GM12878 (cell line): ENCODE results near the gene SPACA5. TPM values are rescaled to one million over a fixed set of nuclear protein-coding genes. Genes with fewer than 3 reads are reported as not detected.
A peak's percentile ranks its signal among the peaks of the same experiment; 100 is the strongest.
"Not testable (repeated sequence)": the region's sequence is repeated elsewhere in the genome, so short reads cannot be mapped to it uniquely, and the experiment has no call there.

Experiments used
- ATAC-seq: fragments of 200-7000 bp; cut with Tn5 transposase; 3 replicates; pipeline ENCODE4 v1.9.1; 2020; ENCODE audit warnings: mild to moderate bottlenecking, moderate library complexity
- BruUV-seq: library from RNA; stranded (reverse); fragments of 400-500 nt; replicated peaks from 2 replicates; lab custom pipeline; 2021; lab: Mats Ljungman, UMichigan
- CTCF ChIA-PET: fragments of 300-600 bp; sonication (Branson Sonifier 250); formaldehyde crosslinking; extraction: SDS; loops from one replicate; lab custom pipeline; 2021; ENCODE audit warnings: inconsistent platforms; lab: Yijun Ruan, JAX
- POLR2A ChIA-PET: fragments of 350-600 bp; formaldehyde crosslinking; extraction: SDS; loops from one replicate; lab custom pipeline; 2021; ENCODE audit warnings: inconsistent platforms; lab: Charles Lee
- RAD21 ChIA-PET: fragments of 300-600 bp; sonication (Branson Sonifier 250); formaldehyde crosslinking; loops from one replicate; lab custom pipeline; 2023; ENCODE audit warnings: antibody characterized with exemption; ENCODE audit not compliant: unreplicated experiment; lab: Charles Lee
- SMC1A ChIA-PET: fragments of 300-600 bp; sonication (Branson Sonifier 250); formaldehyde crosslinking; loops from one replicate; lab custom pipeline; 2023; ENCODE audit not compliant: unreplicated experiment, uncharacterized antibody; lab: Charles Lee
- DNase-seq: peaks from one replicate; pipeline ENCODE4 v3.0.0-alpha.2; 2011; ENCODE audit warnings: low read depth, low spot score
- FAIRE-seq: peaks from 3 replicates; lab custom pipeline; 2011; peaks lifted over from hg19 to GRCh38; lab: Jason Lieb, UNC
- H2AFZ ChIP-seq: 2 replicates; pipeline ENCODE4 v1.6.0; 2011; ENCODE audit warnings: low read depth, low read length, control low read depth; ENCODE audit not compliant: control insufficient read depth
- H3K27ac ChIP-seq: 2 replicates; pipeline ENCODE4 v1.5.1; 2011; ENCODE audit warnings: control low read depth; ENCODE audit not compliant: control insufficient read depth, insufficient read depth
- H3K27me3 ChIP-seq, 2 experiments: replicated peaks in 1 of 2; 2 replicates each; pipeline versions ENCODE4 v1.6.0 to v1.6.1; 2011; ENCODE audit warnings: low read length in 1 of 2; ENCODE audit not compliant: control insufficient read depth in 2 of 2, insufficient read depth in 2 of 2
- H3K36me3 ChIP-seq, 2 experiments: 2 replicates each; pipeline ENCODE4 v1.5.1; 2011; ENCODE audit warnings: low read length in 1 of 2; ENCODE audit not compliant: control insufficient read depth in 2 of 2, insufficient read depth in 2 of 2
- H3K4me1 ChIP-seq: 2 replicates; pipeline ENCODE4 v1.6.1; 2011; ENCODE audit warnings: mild to moderate bottlenecking, low read length, moderate library complexity, mixed read lengths; ENCODE audit not compliant: control insufficient read depth, insufficient read depth
- H3K4me2 ChIP-seq: 2 replicates; pipeline ENCODE4 v1.6.0; 2011; ENCODE audit warnings: control low read depth; ENCODE audit not compliant: control insufficient read depth, insufficient read depth
- H3K4me3 ChIP-seq: fragments of 200-600 bp; sonication (generic); 2 replicates; pipeline ENCODE4 v1.5.1; 2016
- H3K79me2 ChIP-seq: 2 replicates; pipeline ENCODE4 v1.6.0; 2011; ENCODE audit warnings: low read length; ENCODE audit not compliant: control insufficient read depth, insufficient read depth
- H3K9ac ChIP-seq: 2 replicates; pipeline ENCODE4 v1.8.0; 2011; ENCODE audit warnings: low read length, control low read depth, mixed read lengths; ENCODE audit not compliant: control insufficient read depth, insufficient read depth
- H3K9me3 ChIP-seq: replicated peaks from 3 replicates; pipeline ENCODE4 v1.5.1; 2011; ENCODE audit warnings: mild to moderate bottlenecking, low read length; ENCODE audit not compliant: control insufficient read depth, insufficient read depth
- H4K20me1 ChIP-seq: 2 replicates; pipeline ENCODE4 v1.6.0; 2011; ENCODE audit not compliant: control insufficient read depth, insufficient read depth
- ATF2 ChIP-seq: IDR thresholded peaks from 2 replicates; pipeline ENCODE4 v1.6.1; 2012; ENCODE audit warnings: low read length, inconsistent platforms
- CTCF ChIP-seq, 3 experiments: IDR thresholded peaks in 2 of 3; conservative IDR thresholded peaks in 1 of 3; 2 replicates each; pipeline ENCODE4 v1.5.1; 2011; ENCODE audit warnings: low read depth in 3 of 3, low read length in 3 of 3, mild to moderate bottlenecking in 3 of 3, control low read depth in 2 of 3, moderate library complexity in 2 of 3, inconsistent platforms in 1 of 3, mixed read lengths in 1 of 3; ENCODE audit not compliant: control insufficient read depth in 2 of 3, insufficient read depth in 1 of 3; ENCODE audit errors: extremely low read depth in 1 of 3
- JUND ChIP-seq: IDR thresholded peaks from 2 replicates; pipeline ENCODE4 v1.6.1; 2012; ENCODE audit warnings: low read depth, mild to moderate bottlenecking, low read length, improper control_type of control experiment, moderate library complexity
- RAD21 ChIP-seq: IDR thresholded peaks from 2 replicates; pipeline ENCODE4 v1.6.1; 2011; ENCODE audit warnings: mild to moderate bottlenecking, low read depth, low read length, moderate library complexity; ENCODE audit not compliant: insufficient read depth
- SMC3 ChIP-seq: IDR thresholded peaks from 2 replicates; pipeline ENCODE4 v1.6.1; 2011; ENCODE audit warnings: low read length, improper control_type of control experiment, borderline replicate concordance
- TCF3 ChIP-seq: IDR thresholded peaks from 2 replicates; pipeline ENCODE4 v1.6.1; 2012; ENCODE audit warnings: low read depth, mild to moderate bottlenecking, low read length, borderline replicate concordance; ENCODE audit not compliant: insufficient read depth
- ZBED1 ChIP-seq: IDR thresholded peaks from 2 replicates; pipeline ENCODE4 v1.6.1; 2016; ENCODE audit warnings: borderline replicate concordance
- WGBS: methylation state at CpG from one replicate; pipeline ENCODE4 v1.1.6; 2016; ENCODE audit warnings: low lambda C conversion rate; ENCODE audit not compliant: insufficient replicate concordance, insufficient coverage; ENCODE audit errors: missing lambda C conversion rate; 5-methylcytosine and 5-hydroxymethylcytosine counted together
- in situ Hi-C: fragments of 300-500 bp; cut with MboI; formaldehyde crosslinking; loops from 9 replicates; pipeline ENCODE4 v1.14.3; 2018; ENCODE audit warnings: mixed read lengths
- intact Hi-C: fragments of 100-400 bp; cut with micrococcal nuclease; formaldehyde crosslinking; loops from one replicate; pipeline ENCODE4 v1.14.2; 2022; ENCODE audit not compliant: unreplicated experiment
- polyA plus RNA-seq, 11 experiments: library from polyadenylated mRNA; depleted of rRNA in 4 of 11; unstranded in 6 of 11; stranded (reverse) in 5 of 11; fragments of >200 nt; fragmentation: Nextera tagmentation in 4 of 11; fragmentation: Illumina TruSeq in 1 of 11; extraction: Ambion mirVana in 4 of 11; extraction: Trizol in 1 of 11; gene quantifications; 1 replicate in 1 of 11; 2 replicates in 10 of 11; pipeline versions ENCODE4 v1.2.1 to v1.2.3, GENCODE V29; 2011 to 2016; ENCODE audit warnings: inconsistent platforms in 2 of 11, missing spikeins in 2 of 11, low read depth in 1 of 11
- total RNA-seq, 4 experiments: library from RNA; depleted of rRNA in 3 of 4; stranded (reverse); fragments of >200 nt in 3 of 4; fragmentation: Illumina TruSeq in 1 of 4; extraction: Trizol in 1 of 4; gene quantifications; 2 replicates each; pipeline versions ENCODE4 v1.2.1 to v1.2.3, GENCODE V29; 2013 to 2021

Gene SPACA5
- total and polyA plus RNA-seq, 10 of the 15 experiments (the other 5 are each of a cell fraction or from before 2014, with no cell fraction given), result 0.18 to 0.97 (median 0.25) TPM; not detected in 4

- peak; percentile 85 for ATAC-seq
- H3K9me3 ChIP-seq, result no peaks in the 10 kb centered on the region
- no peak overlapping the region for H3K4me2 ChIP-seq
- intact Hi-C loops (loop anchor here (5.0 kb wide), 3 partner anchors 368 to 528 kb away; partner anchors contain the start of genes ARAF and UXT), in situ Hi-C loops (loop anchor here (5.0 to 10.0 kb wide), 3 partner anchors 193 to 838 kb away; partner anchors contain the start of gene ARAF)
- peak overlapping the region; percentile 65 for H2AFZ ChIP-seq
- H3K9ac ChIP-seq, result no peak overlapping the region
- no peak overlapping the region for H3K27ac ChIP-seq
- TF ChIP-seq CTCF (IDR thresholded peaks at IDR 0.05 in 2 of 3, conservative IDR thresholded peaks at IDR 0.05 in 1 of 3; ENCODE audit: control insufficient read depth in 2 of 3, extremely low read depth in 1 of 3, insufficient read depth in 1 of 3, low read depth in 3 of 3, low read length in 3 of 3), result peak; percentile 46 to 71 (median 59); a peak in 5 of 6 replicates
- no peak for TF ChIP-seq TCF3
- no peak for TF ChIP-seq JUND
- TF ChIP-seq ZBED1, result no peak
- TF ChIP-seq ATF2, result no peak
- TF ChIP-seq RAD21, result peak; percentile 73
- peak; percentile 63 for TF ChIP-seq SMC3
- peak; percentile 93 for FAIRE-seq
- peak; percentile 28 for DNase-seq
- H4K20me1 ChIP-seq, result no peaks in the 10 kb centered on the region
- SMC1A ChIA-PET, result interaction anchor here (1.8 kb wide), 1 partner anchor 190 kb away, joined by 5 read pairs; no protein-coding TSS in a partner anchor
- RAD21 ChIA-PET, result interaction anchor here (0.7 kb wide), 2 partner anchors 171 to 1898 kb away, joined by 3 to 4 read pairs; no protein-coding TSS in a partner anchor
- no peaks in the 10 kb centered on the region for H3K36me3 ChIP-seq
- H3K4me3 ChIP-seq, result no peak overlapping the region
- H3K27me3 ChIP-seq, result no peaks in the 10 kb centered on the region
- 0% methylated on average over 7 of the region's 7 CpGs for WGBS
- CTCF ChIA-PET, result interaction anchor here (0.7 to 6.0 kb wide), 5 partner anchors 66 to 1802 kb away, joined by 3 to 65 read pairs (median 11); partner anchors contain the start of gene ZNF81
- no peaks in the 10 kb centered on the region for H3K79me2 ChIP-seq
- BruUV-seq, result no TSS peak
- H3K4me1 ChIP-seq, result no peaks in the 10 kb centered on the region
- POLR2A ChIA-PET, result no interaction called here
Measured at GRCh38 chrX:48025561-48025960, 18.8 kb downstream of the SPACA5 start.

- DNase-seq, H2AFZ ChIP-seq, H3K4me2 ChIP-seq, H3K36me3 ChIP-seq, ATAC-seq, H3K27me3 ChIP-seq, H3K9me3 ChIP-seq, H3K27ac ChIP-seq, POLR2A ChIA-PET, H3K4me1 ChIP-seq, BruUV-seq, H3K79me2 ChIP-seq, H3K9ac ChIP-seq, H4K20me1 ChIP-seq, H3K4me3 ChIP-seq: not testable (repeated sequence)
- ChIA-PET RAD21 (interaction anchor here (0.6 to 2.0 kb wide), 3 partner anchors 191 to 211 kb away, joined by 4 to 5 read pairs (median 4); no protein-coding TSS in a partner anchor), CTCF (interaction anchor here (0.6 to 6.0 kb wide), 19 partner anchors 8 to 833 kb away, joined by 3 to 65 read pairs (median 3); partner anchors contain the start of gene ZNF81), SMC1A (interaction anchor here (0.8 to 1.5 kb wide), 3 partner anchors 173 to 199 kb away, joined by 4 read pairs; no protein-coding TSS in a partner anchor)
- WGBS, result 31% methylated on average over 3 of the region's 4 CpGs
- FAIRE-seq, result peak; percentile 13
- in situ Hi-C loops, result loop anchor here (5.0 to 10.0 kb wide), 3 partner anchors 195 to 840 kb away; partner anchors contain the start of gene ARAF
- intact Hi-C loops, result loop anchor here (2.0 to 5.0 kb wide), 4 partner anchors 69 to 530 kb away; partner anchors contain the start of genes ARAF and UXT
Measured at GRCh38 chrX:48027545-48027944, 20.8 kb downstream of the SPACA5 start.
